Middle frontal gyrus (tissue), 1 donor: ENCODE data around the gene C4B.
"Not testable (repeated sequence)": the region's sequence is repeated elsewhere in the genome, so short reads cannot be mapped to it uniquely, and the experiment has no call there.

Experiments
- DNase-seq: peaks from one replicate; pipeline ENCODE4 v3.0.0-alpha.2; 2015; ENCODE audit warnings: low spot score; ENCODE audit errors: extremely low spot score

C4B gene

DNA sequence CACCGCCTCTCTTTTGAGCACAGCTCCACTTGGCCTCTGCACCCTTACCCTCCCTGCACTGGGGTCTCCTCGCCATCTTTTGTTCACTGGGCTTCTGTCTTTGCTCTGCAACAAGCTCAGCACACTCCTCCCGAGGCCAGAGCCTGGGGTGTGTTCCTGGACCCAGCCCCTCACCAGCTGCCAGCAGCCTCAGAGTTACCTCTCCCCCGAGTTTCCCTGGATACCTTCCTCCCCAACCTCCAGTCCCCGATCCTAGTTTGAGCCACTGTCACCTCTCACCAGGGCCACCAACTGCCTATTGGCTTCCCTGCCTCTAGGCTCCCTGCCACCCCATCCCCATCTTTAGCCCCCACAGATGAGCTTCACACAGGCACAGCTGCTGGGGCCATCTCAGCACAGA, 36.0 kb downstream of the C4B start:
- no peak for DNase-seq

DNA sequence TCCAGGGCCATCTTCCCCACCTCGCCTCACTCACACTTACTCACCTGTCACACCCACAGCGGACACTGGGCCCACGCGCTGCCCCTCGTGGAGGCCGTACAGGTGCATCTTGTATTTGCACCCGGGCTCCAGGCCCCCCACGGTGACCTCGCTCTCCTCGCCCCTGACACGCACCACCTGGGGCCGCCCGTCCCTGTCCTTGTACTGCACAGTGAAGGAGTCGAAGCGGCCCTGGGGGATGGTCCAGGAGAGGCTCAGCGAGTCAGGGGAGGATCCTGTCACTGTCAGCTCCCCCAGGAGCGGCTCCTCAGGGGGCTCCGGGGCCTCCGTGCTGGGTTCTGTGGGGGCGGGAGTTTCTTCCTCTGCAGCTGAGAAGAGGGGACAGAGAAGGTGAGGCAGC, 38.0 kb downstream of the C4B start:
- DNase-seq, result not testable (repeated sequence)

DNA sequence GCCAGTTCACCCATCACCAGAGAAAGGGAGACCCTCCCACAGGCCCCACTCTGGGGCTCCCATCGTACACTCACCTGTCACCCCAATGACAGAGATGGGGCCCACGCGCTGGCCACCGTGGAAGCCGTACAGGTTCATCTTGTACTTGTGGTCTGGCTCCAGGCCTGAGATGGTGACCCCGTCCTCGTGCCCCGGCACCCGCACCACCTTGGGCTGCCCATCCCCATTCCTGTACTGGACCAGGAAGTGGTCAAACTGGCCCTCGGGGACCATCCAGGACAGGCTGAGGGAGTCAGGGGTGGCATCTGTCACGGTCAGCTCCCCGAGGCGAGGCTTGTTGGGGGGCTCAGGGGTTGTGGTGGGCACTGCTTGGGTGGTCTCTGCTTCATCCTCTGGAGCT, 38.7 kb downstream of the C4B start:
- not testable (repeated sequence) for DNase-seq

DNA sequence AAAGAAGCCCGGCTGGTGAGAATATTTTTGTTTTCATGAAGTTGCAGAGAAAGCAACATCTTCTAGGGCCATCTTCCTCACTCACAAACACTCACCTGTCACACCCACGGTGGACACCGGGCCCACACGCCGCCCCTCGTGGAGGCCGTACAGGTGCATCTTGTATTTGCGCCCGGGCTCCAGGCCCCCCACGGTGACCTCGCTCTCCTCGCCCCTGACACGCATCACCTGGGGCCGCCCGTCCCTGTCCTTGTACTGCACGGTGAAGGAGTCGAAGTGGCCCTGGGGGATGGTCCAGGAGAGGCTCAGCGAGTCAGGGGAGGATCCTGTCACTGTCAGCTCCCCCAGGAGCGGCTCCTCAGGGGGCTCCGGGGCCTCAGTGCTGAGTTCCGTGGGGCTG, 41.2 kb downstream of the C4B start:
- DNase-seq, result not testable (repeated sequence)

DNA sequence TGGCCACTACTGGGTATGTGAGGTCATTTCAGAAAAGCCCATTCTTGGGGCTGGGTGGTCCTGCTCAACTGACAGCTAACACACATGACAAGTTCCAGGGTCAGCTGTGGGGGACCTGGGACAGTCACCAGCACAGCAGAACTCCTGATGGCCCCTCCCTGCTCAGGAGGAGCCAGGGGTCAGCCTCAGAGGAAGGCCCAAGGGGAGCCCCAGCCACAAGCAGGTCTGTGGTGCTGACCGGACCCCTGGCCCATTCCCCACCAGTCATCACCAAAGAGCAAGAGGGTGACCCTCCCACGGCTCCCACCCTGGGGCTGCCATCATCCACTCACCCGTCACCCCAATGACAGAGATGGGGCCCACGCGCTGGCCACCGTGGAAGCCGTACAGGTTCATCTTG, 41.7 kb downstream of the C4B start:
- no peak for DNase-seq

DNA sequence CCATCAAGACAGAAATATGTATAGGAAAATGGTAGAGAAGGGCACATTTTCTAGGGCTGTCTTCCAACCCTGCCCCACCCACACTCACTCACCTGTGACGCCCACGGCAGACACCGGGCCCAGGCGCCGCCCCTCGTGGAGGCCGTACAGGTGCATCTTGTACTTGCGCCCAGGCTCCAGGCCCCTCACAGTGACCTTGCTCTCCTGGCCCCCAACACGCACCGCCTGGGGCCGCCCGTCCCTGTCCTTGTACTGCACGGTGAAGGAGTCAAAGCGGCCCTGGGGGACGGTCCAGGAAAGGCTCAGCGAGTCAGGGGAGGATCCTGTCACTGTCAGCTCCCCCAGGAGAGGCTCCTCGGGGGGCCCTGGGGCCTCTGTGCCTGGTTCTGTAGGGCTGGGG, 43.4 kb downstream of the C4B start:
- no peak for DNase-seq

DNA sequence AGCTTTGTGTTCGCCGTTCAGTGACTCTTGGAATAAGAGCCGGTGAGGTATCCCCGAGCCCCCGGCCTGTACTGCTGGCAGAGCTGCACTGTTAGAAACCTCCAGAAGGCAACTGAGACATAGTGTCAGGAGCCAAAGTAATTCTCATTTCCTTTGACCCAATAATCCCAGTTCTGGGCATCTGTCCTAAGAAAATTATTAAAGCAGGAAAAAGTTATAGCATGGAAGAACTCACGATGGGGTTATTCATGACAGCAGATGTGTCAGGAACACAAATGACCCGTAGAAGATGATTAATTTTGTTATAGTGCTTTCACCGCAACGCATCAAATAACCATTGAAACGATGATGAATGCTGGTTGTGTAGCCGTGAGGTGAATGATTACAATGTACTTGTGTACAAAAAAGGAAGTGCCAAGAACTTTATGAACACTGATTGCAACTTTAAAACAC, 43.9 kb downstream of the C4B start:
- DNase-seq, result no peak

DNA sequence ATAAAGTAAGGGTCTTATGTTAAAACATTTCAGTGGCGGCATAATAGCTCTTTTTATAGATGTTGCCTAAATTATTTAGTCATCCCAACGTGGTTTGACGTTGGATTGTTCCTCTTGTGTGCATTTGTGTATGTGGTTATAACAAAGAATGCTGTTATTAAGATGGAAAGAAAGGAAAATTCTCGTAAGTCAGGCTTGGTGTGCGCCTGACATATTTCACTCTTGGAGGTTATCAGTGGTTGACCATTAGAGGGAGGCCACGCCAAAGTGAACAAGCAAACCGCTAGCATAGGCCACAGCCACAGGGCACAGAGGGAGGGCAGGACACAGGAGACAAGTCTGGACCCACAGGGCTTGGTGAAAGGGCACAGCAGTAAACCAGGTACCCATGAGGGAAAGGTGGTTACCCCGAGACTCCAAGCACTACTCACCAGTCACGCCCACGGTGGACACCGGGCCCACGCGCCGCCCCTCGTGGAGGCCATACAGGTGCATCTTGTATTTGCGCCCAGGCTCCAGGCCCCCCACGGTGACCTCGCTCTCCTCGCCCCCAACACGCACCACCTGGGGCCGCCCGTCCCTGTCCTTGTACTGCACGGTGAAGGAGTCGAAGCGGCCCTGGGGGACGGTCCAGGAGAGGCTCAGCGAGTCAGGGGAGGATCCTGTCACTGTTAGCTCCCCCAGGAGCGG, 46.5 kb downstream of the C4B start:
- DNase-seq, result no peak

DNA sequence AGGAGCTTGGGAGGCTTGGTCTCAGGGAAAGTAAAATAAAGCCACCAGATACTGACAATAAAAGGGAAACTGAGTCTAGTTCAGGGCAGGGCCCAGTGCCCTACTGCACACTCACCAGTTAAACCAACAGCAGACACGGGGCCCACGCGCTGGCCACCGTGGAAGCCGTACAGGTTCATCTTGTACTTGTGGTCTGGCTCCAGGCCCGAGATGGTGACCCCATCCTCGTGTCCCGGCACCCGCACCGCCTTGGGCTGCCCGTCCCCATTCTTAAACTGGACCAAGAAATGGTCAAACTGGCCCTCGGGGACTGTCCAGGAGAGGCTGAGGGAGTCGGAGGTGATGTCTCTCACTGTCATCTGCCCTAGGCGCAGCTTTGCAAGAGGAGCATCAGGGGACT, 50.1 kb downstream of the C4B start:
- DNase-seq, result no peak

DNA sequence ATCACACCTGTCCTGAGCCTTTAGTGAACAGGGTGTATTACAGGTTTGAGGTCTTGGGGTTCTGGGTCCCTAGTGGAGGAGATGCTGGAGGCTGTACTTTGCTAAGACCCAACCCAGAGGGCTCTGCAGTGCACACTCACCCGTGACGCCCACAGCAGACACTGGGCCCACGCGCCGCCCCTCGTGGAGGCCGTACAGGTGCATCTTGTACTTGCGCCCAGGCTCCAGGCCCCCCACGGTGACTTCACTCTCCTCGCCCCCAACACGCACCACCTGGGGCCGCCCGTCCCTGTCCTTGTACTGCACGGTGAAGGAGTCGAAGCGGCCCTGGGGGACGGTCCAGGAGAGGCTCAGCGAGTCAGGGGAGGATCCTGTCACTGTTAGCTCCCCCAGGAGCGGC, 52.9 kb downstream of the C4B start:
- not testable (repeated sequence) for DNase-seq

DNA sequence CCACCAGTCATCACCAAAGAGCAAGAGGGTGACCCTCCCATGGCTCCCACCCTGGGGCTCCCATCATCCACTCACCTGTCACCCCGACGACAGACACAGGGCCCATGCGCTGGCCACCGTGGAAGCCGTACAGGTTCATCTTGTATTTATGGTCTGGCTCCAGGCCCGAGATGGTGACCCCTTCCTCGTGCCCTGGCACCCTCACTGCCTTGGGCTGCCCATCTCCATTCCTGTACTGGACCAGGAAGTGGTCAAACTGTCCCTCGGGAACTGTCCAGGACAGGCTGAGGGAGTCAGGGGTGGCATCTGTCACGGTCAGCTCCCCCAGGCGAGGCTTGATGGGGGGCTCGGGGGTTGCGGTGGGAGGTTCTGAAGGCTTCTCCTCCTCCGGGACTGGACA, 53.7 kb downstream of the C4B start:
- not testable (repeated sequence) for DNase-seq

DNA sequence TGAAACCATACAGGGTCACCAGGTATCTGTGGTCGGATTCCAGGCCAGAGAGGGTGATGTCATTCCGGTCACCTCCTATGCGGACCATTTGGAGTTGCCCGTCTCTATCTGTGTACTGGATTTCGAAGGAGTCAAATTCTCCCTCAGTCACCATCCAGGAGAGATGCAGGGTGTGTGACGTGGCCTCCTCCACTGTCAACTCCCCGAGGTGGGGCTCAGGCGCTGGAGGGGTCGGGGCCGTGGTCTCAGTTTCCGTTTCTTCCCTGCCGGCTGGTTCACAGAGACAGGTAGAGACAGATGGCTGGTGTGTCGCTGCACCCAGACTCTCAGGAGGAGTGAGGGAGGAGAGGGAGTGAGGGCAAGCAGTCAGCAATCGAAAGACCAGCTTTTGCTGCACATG, 54.3 kb downstream of the C4B start:
- DNase-seq, result no peak

DNA sequence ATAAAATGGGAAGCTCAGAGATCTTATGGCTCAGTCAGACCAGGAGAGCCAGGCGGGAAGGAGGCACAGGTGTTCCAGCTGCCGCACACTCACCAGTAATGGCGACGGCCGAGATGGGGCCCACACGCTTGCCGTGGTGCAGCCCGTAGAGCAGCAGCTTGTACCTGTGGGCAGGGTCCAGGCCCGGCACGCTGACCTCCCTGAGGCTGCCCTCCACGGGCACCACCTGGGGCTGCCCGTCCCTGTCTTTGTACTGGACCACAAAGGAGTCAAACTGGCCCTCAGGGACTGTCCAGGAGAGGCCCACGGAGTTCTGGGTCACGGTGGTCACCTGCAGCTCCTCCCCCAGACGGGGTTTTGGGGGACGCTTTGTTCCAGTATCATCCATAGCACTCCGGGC, 54.9 kb downstream of the C4B start:
- DNase-seq, result no peak

DNA sequence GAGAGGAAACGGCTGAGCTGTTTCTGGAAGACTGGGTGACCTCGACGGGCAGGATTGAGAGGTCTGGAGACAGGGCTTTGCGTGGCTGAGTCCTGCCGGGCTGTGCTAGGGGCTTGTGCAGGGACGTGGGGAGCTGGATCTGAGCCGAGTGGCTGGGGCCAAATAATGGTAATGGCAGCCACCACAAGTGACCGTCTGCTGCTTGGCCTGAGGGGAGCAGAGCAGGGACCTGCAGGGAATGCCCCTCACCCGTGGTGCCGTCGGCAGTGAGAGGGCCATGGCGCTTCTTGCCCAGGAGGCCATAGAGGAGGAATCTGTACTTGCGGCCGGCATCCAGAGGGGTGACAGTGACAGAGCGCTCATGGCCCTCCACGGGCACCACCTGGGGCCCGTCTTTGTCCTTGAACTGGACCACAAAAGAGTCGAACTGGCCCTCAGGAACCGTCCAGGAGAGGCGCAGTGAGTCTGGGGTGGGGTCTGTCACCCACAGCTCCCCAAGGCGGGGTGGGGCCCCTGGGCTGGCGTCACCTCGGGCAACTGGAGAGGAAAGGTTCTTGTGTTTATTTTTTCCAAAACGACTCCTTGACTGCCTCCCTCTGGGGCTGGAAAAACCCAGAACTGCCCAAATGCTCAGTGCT, 55.4 kb downstream of the C4B start:
- DNase-seq, result no peak

DNA sequence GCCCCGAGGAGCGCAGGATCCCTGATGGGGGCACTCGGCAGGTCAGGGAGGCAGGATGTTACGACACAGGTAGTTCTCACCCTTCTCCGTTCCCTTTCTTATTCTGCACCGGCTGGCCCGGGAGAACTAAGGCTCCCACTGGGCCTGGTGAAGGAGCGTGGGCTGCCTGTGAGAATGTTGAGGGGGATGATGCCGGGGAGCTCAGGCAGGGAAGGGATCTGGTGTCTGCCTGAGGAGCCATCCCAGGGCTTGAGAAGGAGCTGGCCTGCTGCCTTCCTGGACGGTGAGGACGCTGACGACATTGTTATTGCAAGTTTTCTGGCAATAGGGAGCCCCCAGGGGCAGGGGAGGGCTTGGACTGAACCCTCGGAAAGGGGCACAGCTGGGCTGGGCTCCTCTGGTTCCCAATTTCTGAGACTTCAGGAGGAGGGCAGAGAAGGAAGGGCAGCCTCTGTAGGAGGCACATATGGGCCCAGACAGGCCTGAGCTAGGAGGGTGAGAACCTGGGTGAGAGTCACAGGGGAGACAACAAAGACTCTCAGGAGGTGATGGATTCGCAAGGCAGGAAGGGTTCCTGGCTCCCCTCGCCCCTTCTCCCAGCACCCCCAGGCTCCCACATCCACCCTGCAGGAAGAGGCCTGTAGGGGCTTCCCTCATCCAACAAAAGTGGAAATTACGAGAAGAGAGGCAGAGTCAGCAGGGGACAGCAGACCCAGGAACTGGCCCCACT, 56.4 kb downstream of the C4B start:
- DNase-seq, result no peak

DNA sequence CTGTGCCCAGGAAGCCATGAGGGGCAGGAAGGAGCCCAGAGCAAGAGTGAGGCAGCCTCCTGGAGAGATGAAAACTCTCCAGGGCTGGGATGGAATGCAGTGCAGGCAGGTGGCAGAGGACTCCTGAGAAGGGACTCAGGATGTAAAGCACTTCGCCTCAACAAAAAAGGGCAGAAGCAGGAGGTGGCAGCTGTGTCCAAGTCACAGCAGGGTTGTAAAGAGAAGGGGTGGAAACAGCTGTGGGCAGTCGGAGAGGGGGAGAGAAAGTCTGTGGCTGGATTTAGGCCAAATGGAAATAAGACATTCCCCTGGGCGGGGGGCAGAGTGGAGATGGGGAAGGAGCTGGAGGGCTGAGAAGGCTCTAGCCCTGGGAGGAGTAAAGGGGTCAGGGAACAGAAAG, 58.5 kb downstream of the C4B start:
- no peak for DNase-seq

DNA sequence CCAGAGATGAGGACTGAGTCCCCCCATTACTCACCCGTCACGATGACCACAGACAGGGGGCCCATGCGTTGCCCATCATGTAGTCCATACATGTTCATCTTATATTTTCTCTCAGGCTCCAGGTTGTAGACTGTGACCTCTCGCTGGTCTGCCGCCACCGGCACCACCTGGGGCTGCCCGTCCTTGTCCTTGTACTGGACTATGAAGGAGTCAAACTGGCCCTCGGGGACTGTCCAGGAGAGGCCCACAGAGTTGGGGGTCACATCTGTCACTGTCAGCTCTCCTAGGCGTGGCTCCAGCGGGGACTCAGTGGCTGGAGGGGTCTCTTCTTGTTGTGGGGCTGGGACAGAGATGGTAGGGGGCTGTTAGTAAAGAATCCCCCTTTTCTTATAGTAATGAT, 59.0 kb downstream of the C4B start:
- DNase-seq, result no peak

DNA sequence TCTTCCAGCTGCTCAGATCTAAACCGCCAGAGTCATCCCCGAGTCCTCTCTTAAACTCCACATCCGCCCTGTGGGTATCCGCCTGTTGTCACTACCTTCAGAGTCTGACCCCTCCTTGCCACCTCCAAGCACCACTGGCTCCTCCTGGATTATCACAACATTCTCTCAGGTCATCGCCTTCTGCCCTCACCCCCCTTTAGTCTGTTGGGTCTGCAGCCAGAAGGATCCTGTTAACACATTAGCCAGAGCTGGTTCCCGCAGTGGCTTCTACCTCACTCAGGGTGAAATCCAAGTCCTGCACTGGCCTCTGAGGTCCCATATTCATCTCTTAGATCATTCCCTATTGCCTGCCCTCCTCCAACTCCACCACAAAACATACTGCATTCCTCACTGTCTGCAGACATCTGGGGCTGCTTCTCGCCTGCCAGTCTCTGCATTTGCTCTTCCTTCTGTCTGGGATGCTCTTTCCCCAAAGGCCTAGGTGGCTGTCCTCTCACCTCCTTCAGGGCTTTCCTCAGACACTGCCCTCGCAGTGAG, 60.5 kb downstream of the C4B start:
- no peak for DNase-seq

DNA sequence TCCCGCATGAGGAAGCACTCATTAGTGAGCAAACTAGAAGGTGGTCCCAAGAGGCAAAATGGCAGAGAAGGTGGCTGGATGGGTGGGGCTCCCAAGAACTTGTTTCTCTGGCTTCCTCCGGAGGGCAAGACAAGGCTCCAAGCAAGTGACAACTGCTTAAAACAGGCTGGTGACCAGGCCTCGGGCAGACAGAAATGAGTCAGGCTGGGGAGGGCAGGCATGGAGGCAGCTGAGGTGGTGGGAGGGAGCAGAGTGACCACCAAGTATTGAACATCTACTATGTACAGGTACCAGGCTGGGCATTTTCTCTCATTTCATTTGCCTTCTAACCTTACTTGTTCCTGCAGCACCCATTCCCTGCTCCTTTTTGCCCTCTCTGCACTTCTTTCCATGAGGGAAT, 61.2 kb downstream of the C4B start:
- DNase-seq, result no peak

DNA sequence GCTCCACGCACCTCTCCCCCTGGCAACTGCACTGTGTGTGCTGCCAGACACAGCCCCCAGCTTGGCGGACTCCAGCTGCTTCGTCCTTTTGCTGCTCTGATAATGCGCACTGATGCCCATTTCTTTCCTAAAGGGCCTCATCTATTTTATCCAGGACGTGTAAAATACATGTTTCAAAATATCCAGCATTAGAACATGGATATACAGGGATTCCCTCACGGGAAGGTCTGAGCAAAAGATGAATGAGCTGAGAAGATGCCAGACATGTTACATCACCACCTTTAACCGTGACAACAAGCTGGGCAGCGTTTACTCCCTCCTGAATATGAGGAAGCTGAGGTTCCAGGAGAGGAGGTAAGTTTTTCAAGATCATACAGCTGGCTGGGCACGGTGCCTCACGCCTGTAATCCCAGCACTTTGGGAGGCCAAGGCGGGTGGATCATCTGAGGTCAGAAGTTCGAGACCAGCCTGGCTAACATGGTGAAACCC, 61.8 kb downstream of the C4B start:
- DNase-seq, result no peak

DNA sequence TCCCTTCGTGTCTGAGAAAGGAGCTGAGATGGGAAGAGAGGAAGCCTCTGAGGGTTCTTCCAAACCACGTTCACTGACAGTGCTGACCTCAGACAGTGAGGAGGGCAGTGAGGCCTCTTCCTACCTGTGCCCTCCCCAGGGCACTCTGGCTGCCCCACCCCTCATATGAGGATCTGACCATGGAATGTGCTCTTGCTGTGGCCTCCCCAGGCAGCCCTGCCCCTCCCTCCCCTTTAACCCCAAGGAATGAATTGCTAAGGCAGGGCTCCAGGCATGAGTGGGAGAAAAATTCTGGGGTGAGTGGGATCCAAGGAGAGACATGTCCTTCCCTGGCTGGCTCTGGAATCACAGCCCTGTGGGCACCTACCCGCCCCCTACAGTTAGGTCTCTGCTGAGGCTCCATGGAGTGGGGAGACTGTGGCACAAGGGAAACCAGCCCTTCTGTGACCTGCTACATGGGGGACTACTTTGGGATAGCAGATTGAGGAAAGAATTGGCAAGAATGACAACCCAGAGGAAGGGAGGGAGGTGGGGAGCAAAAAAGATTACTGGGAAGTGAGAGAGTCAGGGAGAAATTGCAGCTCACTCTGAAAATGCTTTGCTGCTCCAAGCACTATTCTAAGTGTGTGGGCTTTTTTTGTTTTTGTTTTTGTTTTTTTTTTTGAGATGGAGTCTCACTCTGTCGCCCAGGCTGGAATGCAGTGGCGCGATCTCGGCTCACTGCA, 65.1 kb downstream of the C4B start:
- DNase-seq, result no peak
